Measurements from ENCODE around the gene ADAMTS6. TPM values are rescaled to one million over a fixed set of nuclear protein-coding genes. Genes with fewer than 3 reads are reported as not detected.

Gene ADAMTS6
- total RNA-seq, 1 experiment from 2014 or later = 15.9 TPM

DNA sequence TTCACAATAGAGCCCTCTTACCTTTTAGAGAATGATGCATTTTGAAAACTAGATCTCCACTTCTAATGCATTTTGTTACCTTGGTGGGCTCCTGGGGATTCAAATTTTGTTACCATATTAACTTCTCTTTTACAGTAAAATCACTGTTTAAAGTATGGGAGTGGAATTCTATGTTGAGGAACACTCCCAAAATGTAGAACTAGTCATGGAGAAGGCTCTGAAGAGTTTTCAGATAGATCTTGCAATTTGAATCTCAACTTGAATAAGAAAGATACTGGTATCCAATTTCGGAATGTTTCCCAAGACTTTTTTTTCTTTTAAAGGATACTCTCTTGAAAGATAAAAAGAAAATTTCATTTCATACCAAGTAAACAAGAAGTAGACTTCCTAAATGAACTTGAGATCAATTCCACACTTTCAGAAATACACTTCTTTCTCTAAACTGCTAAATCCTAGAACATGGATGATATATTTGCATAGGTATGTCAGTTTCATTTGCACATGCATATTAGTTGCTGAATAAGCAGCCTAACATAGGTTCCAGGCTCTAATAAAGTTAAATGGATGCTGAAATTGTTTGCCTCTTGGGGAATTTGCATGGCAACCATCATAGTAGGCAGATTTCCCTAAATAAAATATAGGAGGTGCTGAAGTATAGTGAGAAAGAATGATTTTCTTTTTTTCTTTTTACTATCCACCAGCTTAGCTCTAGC, 205.4 kb downstream of the ADAMTS6 start:
- no peak for DNase-seq (ENCODE audit: low spot score)

GRCh38 chr5:65271906-65272305, 209.8 kb downstream of the ADAMTS6 start:
- DNase-seq (ENCODE audit: low spot score) = no peak

DNA sequence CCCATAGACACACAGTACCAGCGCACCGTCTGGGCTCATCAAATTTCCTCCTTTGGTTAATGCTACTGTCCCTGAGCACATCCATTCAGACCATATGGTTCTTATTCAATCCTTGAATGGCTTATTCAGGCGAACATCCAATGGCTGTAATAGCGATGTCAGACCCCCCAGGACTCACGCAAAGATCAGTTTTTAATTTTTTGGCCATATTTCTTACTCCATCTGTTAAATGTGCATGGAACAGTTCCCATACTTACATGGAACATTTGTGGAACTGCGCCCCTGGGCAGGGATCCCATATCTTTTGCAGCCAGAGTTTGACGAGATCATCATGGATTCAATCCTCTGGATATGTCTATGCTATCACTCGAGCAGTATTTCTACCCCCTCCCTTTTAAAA, 213.2 kb downstream of the ADAMTS6 start:
- DNase-seq (ENCODE audit: low spot score) = no peak

DNA sequence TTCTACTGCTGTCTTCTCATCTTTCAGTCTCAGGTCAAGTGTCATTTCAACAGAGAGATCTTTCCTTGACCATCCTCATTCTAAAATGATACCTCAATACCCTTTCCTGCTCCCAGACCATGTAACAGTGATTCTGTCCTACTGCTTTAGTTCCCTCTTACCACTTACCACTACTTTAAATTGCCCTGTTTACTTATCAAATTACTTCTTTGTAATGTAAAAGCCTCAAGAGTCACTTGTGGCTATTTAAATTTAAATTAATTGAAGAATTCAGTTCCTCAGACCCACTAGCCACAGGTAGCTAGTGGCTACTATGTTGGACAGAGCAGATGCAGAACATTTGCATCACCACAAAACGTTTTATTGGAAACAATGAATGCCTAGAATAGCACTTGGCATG, 217.3 kb downstream of the ADAMTS6 start:
- DNase-seq (ENCODE audit: low spot score) = no peak

DNA sequence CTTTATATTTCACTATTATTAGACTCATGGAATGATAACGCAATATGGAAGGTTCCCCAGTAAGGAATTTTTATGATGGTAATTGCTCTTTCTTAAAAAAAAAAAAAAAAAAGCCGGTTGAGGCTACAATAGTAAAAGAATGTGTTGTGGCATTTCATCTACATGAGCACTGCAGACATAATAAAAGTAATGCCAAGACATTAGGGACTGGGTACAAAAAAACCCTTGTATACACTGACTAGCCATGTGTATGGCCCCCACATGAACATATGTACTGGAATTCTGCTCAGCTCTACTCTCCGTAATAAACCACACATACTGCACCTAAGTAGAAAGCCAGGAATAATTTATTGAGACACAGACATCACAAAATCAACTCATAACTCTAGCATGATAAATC, 218.4 kb downstream of the ADAMTS6 start:
- DNase-seq (ENCODE audit: low spot score) = no peak

DNA sequence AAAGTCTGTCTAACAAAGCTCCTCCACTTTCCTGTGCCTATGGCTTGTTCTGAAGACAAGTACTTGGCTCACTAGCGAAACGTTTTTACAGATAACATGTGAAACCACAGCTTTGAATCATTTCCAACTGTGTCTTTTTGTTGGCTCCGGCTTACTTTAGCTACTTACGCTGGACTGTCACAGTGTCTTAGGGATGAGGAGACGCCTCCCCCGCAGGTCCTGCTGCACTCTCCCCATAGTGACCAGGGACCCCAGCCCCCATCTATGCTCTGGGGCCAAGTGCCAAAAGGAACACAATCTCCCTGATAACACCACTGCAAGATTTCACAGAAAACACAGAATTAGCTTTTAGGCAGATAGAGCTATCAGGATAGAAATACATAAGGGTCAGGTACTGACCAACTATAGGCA, 219.1 kb downstream of the ADAMTS6 start:
- peak; percentile 79 for DNase-seq (ENCODE audit: low spot score)

- DNase-seq (ENCODE audit: low spot score) = peak; percentile 17
Measured at GRCh38 chr5:65262096-65262495, 219.6 kb downstream of the ADAMTS6 start.

DNA sequence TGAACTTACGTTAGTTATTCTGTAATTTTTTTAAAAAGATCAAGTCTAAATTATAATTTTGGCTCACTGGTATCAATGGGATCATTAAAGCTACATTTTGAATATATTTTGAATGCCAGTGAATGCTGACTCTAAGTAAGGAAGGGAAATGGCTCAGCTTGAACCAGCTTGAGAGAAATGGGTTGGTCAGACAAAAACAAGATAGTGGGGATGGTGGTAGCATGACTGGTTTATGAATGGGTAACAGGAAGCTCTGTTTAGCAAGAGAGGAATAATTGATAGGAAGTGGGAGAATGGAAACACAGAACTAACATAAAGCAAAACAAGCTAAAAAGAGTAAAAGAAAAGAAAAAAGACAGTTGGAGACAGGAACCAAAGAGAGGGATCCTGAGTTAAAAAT, 220.2 kb downstream of the ADAMTS6 start:
- no peak for DNase-seq (ENCODE audit: low spot score)

GRCh38 chr5:65255294-65255693, 226.4 kb downstream of the ADAMTS6 start:
- DNase-seq (ENCODE audit: low spot score) = no peak

GRCh38 chr5:65252977-65253376, 228.7 kb downstream of the ADAMTS6 start:
- DNase-seq (ENCODE audit: low spot score) = no peak

DNA sequence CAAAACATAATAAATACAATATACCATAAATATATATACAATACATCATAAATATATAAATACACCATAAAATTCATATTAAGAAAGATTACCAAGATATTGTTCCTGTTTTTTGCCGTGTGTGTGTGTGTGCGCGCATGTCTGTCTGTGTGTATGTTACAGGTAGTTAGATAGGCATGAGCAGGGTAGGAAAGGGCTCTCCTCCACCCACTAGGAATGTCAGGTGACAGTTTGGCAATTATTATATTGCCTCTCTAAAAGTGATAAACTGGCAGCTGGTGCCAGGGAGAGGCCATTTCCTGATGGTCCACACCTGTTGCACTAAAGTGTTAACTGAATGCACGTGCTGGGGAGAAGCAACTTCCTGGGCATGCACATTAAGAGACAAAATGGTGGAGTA, 232.8 kb downstream of the ADAMTS6 start:
- no peak for DNase-seq (ENCODE audit: low spot score)

DNA sequence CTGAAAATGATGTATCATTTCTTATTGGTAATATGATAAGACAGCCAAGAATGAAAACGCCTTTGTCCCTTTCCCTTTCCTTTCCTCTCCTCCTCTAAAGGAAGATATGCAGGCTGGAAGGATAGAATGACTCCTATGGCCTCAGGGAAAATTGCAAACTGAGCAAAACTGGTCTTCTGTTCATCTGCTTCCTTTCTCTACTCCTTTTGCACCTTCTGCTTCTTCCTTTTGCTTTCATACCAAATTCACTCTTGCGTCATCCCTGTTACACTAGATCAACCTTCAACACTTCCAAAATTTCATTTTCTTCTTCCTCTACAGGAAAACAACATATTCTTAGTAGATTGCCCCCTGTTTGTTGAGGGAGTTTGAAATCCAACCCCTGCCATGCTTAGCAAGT, 234.1 kb downstream of the ADAMTS6 start:
- DNase-seq (ENCODE audit: low spot score) = no peak

DNA sequence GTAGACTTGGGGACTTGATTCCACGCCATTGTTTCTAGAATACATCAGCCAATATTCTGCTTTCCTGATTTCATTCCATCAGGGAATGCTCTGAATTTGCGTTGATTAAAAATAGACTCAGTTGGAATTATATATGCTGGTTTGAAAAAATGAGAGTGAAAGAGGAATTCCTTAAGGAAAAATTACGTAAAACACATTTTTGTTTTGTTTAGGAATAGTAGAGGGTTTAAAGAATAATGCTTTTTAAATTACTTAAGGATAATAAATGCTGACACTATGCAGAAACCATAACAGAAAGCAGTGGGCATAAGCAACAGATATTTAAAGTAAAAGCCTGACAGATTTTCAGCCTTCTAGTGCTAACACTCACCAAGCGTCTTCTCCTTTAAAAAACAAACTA, 235.0 kb downstream of the ADAMTS6 start:
- no peak for DNase-seq (ENCODE audit: low spot score)

GRCh38 chr5:65244031-65244430, 237.7 kb downstream of the ADAMTS6 start:
- DNase-seq (ENCODE audit: low spot score) = no peak

GRCh38 chr5:65243161-65243560, 238.6 kb downstream of the ADAMTS6 start:
- no peak for DNase-seq (ENCODE audit: low spot score)

- no peak for DNase-seq (ENCODE audit: low spot score)
Measured at GRCh38 chr5:65229841-65230240, 251.9 kb downstream of the ADAMTS6 start.

GRCh38 chr5:65213921-65214525, 267.7 kb downstream of the ADAMTS6 start:
- DNase-seq (ENCODE audit: low spot score) = no peak

- DNase-seq (ENCODE audit: low spot score) = peak; percentile 91
Measured at GRCh38 chr5:65209341-65209740, 272.4 kb downstream of the ADAMTS6 start.

GRCh38 chr5:65204966-65205365, 276.8 kb downstream of the ADAMTS6 start:
- no peak for DNase-seq (ENCODE audit: low spot score)

GRCh38 chr5:65203746-65204145, 278.0 kb downstream of the ADAMTS6 start:
- DNase-seq (ENCODE audit: low spot score) = peak; percentile 59

DNA sequence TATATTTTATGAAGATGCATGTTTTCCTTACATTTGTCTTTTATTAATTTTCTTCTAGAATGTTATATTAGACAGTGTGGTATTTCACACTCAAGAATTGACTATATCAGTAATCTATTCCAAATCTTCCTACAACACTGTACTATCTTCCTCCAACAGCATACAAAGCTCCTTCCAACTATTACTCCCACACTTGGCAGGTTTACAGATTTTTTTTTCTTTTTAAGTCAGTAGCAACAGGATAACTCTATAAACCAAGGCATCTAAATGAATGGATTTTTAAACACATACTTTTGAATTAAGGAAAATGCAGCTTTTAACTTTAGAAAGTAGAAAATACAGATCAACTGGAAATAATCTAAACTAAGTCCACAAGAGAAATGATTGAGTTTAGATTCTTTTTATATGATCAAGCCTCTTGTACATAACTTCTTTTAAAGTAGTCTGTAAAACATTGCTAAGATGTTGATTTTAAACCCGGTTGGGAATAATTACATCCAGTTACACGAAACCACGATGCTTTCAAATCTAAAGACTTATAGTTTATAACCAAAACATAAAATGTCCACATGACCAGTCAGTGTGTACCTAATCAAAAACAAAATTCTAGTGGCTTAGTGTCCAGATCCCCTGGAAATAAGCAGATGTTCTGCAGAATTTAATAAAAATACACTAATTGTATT, 281.6 kb downstream of the ADAMTS6 start:
- DNase-seq (ENCODE audit: low spot score) = peak; percentile 53

GRCh38 chr5:65198456-65199120, 283.1 kb downstream of the ADAMTS6 start:
- peak; percentile 99 for DNase-seq (ENCODE audit: low spot score)
